Ishikawa (cell line): ENCODE data around the gene KCNN4.

ENCODE experiments used
- EP300 ChIP-seq: IDR thresholded peaks from 2 replicates; pipeline ENCODE4 v1.6.1; 2012; ENCODE audit warnings: borderline replicate concordance
- RAD21 ChIP-seq: IDR thresholded peaks from 2 replicates; pipeline ENCODE4 v1.6.1; 2012; ENCODE audit warnings: low read depth

DNA sequence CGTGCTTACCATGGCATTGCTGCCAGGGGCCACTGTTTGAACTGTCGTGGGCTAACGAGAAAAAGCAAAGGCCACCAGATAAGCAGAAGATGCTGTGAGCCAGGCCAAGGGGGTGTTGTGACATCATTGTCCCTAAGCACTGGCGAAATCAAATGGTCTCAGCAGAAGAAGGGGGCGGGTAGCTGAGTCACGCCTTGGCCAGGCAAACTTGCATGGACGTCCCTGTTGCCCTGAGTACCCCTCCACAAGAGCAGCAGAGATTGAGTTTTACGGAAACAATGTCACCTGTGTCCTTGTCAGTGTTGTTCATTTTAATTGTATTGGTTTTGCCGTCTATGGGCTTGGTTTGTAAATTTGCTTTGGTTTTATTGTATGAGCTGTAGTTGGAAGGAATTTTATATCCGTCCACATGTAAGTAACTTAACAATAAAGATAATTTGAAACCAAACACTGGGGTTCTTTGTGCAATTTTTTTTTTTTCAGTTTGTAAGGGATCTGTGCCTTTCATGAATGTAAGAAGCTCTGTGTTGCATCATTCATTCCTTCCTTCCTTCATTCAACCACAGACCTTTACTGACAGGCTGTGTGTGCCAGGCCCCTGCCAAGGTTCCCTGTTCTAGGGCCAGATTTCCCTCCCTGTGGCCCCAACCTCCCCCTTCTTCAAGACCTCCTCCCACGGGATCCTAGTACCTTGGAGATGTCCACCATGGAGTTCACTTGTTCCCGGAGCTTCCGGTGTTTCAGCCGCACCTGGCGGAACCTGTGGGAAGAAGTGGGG lies 12.3 kb downstream of the KCNN4 start:
- TF ChIP-seq RAD21 (no peak), EP300 (no peak)
